H9 (cell line): ENCODE data around the gene GSE1. TPM values are rescaled to one million over a fixed set of nuclear protein-coding genes. Genes with fewer than 3 reads are reported as not detected.
A peak's percentile ranks its signal among the peaks of the same experiment; 100 is the strongest.

Experiments used
- DNase-seq: peaks from one replicate; pipeline ENCODE4 v3.0.0-alpha.2; 2017
- H2AFZ ChIP-seq: one replicate; pipeline ENCODE4 v1.6.1; 2013; ENCODE audit warnings: mild to moderate bottlenecking, low read length, control low read depth, moderate library complexity
- H2AK5ac ChIP-seq: 2 replicates; pipeline ENCODE4 v1.6.1; 2013; ENCODE audit warnings: low read length, control low read depth, mixed read lengths; ENCODE audit not compliant: insufficient read length
- H2BK120ac ChIP-seq: one replicate; pipeline ENCODE4 v1.6.1; 2013; ENCODE audit warnings: low read depth, mild to moderate bottlenecking, low read length, control low read depth, inconsistent platforms; ENCODE audit not compliant: poor library complexity, severe bottlenecking
- H2BK12ac ChIP-seq: 2 replicates; pipeline ENCODE4 v1.6.1; 2013; ENCODE audit warnings: low read length, control low read depth, mixed read lengths, low read depth; ENCODE audit not compliant: insufficient read length
- H2BK15ac ChIP-seq: 2 replicates; pipeline ENCODE4 v1.6.1; 2013; ENCODE audit warnings: low read depth, low read length, control low read depth
- H2BK20ac ChIP-seq: one replicate; pipeline ENCODE4 v1.6.1; 2013; ENCODE audit warnings: low read depth, mild to moderate bottlenecking, low read length, control low read depth, inconsistent platforms; ENCODE audit not compliant: poor library complexity, severe bottlenecking
- H2BK5ac ChIP-seq: 2 replicates; pipeline ENCODE4 v1.6.1; 2013; ENCODE audit warnings: low read length, control low read depth, mixed read lengths; ENCODE audit not compliant: insufficient read length
- H3K14ac ChIP-seq: 2 replicates; pipeline ENCODE4 v1.6.1; 2013; ENCODE audit warnings: low read length, control low read depth; ENCODE audit not compliant: insufficient read depth
- H3K18ac ChIP-seq: 2 replicates; pipeline ENCODE4 v1.6.1; 2013; ENCODE audit warnings: low read depth, mild to moderate bottlenecking, mixed read lengths, low read length, control low read depth; ENCODE audit not compliant: insufficient read length
- H3K23ac ChIP-seq: 2 replicates; pipeline ENCODE4 v1.6.1; 2013; ENCODE audit warnings: low read length, control low read depth, mixed read lengths, low read depth; ENCODE audit not compliant: insufficient read length
- H3K23me2 ChIP-seq: 2 replicates; pipeline ENCODE4 v1.6.1; 2013; ENCODE audit warnings: low read depth, mild to moderate bottlenecking, mixed read lengths, low read length, control low read depth; ENCODE audit not compliant: insufficient read length, poor library complexity, severe bottlenecking
- H3K27ac ChIP-seq: 2 replicates; pipeline ENCODE4 v1.5.1; 2013; ENCODE audit warnings: low read length, control low read depth, mixed read lengths, low read depth; ENCODE audit not compliant: insufficient read length
- H3K27me3 ChIP-seq: 2 replicates; pipeline ENCODE4 v1.6.1; 2013; ENCODE audit warnings: low read length, control low read depth, inconsistent platforms; ENCODE audit not compliant: insufficient read depth
- H3K4ac ChIP-seq: 2 replicates; pipeline ENCODE4 v1.6.1; 2013; ENCODE audit warnings: low read depth, mild to moderate bottlenecking, control low read depth, inconsistent platforms, low read length, moderate library complexity
- H3K4me1 ChIP-seq: 2 replicates; pipeline ENCODE4 v1.6.1; 2013; ENCODE audit warnings: low read length, control low read depth, inconsistent platforms; ENCODE audit not compliant: insufficient read depth
- H3K4me2 ChIP-seq: 2 replicates; pipeline ENCODE4 v1.6.1; 2013; ENCODE audit warnings: low read length, control low read depth, mixed read lengths; ENCODE audit not compliant: insufficient read length, insufficient read depth
- H3K56ac ChIP-seq: 2 replicates; pipeline ENCODE4 v1.6.1; 2013; ENCODE audit warnings: low read depth, mild to moderate bottlenecking, mixed read lengths, low read length, control low read depth; ENCODE audit not compliant: insufficient read length
- H3K79me1 ChIP-seq: 2 replicates; pipeline ENCODE4 v1.6.1; 2013; ENCODE audit warnings: low read depth, mild to moderate bottlenecking, moderate library complexity, low read length, control low read depth, inconsistent platforms; ENCODE audit not compliant: insufficient read depth, poor library complexity, severe bottlenecking
- H3K79me2 ChIP-seq: 2 replicates; pipeline ENCODE4 v1.6.1; 2013; ENCODE audit warnings: low read length, control low read depth, inconsistent platforms; ENCODE audit not compliant: insufficient read depth
- H3K9ac ChIP-seq: 2 replicates; pipeline ENCODE4 v1.6.1; 2013; ENCODE audit warnings: low read length, control low read depth, mixed read lengths; ENCODE audit not compliant: insufficient read length; ENCODE audit errors: extremely low read depth
- H3K9me3 ChIP-seq: one replicate; pipeline ENCODE4 v1.6.1; 2013; ENCODE audit warnings: low read depth, low read length, inconsistent platforms; ENCODE audit not compliant: control insufficient read depth
- H3T11ph ChIP-seq: one replicate; pipeline ENCODE4 v1.6.1; 2013; ENCODE audit warnings: mild to moderate bottlenecking, low read length, control low read depth, inconsistent platforms
- H4K20me1 ChIP-seq: one replicate; pipeline ENCODE4 v1.6.1; 2013; ENCODE audit not compliant: control insufficient read depth, insufficient read length, insufficient read depth
- H4K5ac ChIP-seq: 2 replicates; pipeline ENCODE4 v1.6.1; 2013; ENCODE audit warnings: low read depth, mild to moderate bottlenecking, mixed read lengths, low read length, control low read depth; ENCODE audit not compliant: insufficient read length
- H4K8ac ChIP-seq: replicated peaks from 2 replicates; pipeline ENCODE4 v1.6.1; 2013; ENCODE audit warnings: low read length, control low read depth, mixed read lengths, low read depth; ENCODE audit not compliant: insufficient read length
- H4K91ac ChIP-seq: 2 replicates; pipeline ENCODE4 v1.6.1; 2013; ENCODE audit warnings: low read depth, mild to moderate bottlenecking, moderate library complexity, mixed read lengths, low read length, control low read depth; ENCODE audit not compliant: insufficient read length
- H3K27ac Mint-ChIP-seq, 3 experiments: 2 replicates in 2 of 3; 3 replicates in 1 of 3; pipeline ENCODE4 v1.8.0; 2020 to 2021; ENCODE audit warnings: mixed read lengths in 3 of 3, mild to moderate bottlenecking in 1 of 3, moderate library complexity in 1 of 3
- H3K27me3 Mint-ChIP-seq: 2 replicates; pipeline ENCODE4 v1.8.0; 2021; ENCODE audit warnings: low read depth, mild to moderate bottlenecking, moderate library complexity, mixed read lengths
- H3K36me3 Mint-ChIP-seq, 3 experiments: 2 replicates in 2 of 3; 3 replicates in 1 of 3; pipeline ENCODE4 v1.8.0; 2020 to 2021; ENCODE audit warnings: low read depth in 3 of 3, mixed read lengths in 3 of 3; ENCODE audit not compliant: insufficient read depth in 1 of 3
- H3K4me1 Mint-ChIP-seq, 2 experiments: 2 replicates each; pipeline ENCODE4 v1.8.0; 2020; ENCODE audit warnings: mixed read lengths in 2 of 2
- H3K4me3 Mint-ChIP-seq, 2 experiments: 2 replicates in 1 of 2; 3 replicates in 1 of 2; pipeline ENCODE4 v1.8.0; 2020 to 2021; ENCODE audit warnings: mild to moderate bottlenecking in 2 of 2, mixed read lengths in 2 of 2, moderate library complexity in 1 of 2
- H3K9me3 Mint-ChIP-seq, 2 experiments: 2 replicates in 1 of 2; 3 replicates in 1 of 2; pipeline ENCODE4 v1.8.0; 2020; ENCODE audit warnings: mild to moderate bottlenecking in 2 of 2, mixed read lengths in 2 of 2, moderate library complexity in 1 of 2
- CTCF ChIP-seq: fragments of 200-600 bp; sonication (generic); conservative IDR thresholded peaks from 3 replicates; pipeline ENCODE4 v1.8.0; 2021; ENCODE audit warnings: antibody characterized with exemption, mild to moderate bottlenecking
- WGBS: extraction: QIAGEN DNeasy Blood & Tissue Kit; methylation state at CpG from one replicate; pipeline ENCODE4 v1.1.7; 2013; ENCODE audit warnings: missing lambda C conversion rate, low lambda C conversion rate, mixed read lengths; ENCODE audit not compliant: insufficient read length; ENCODE audit errors: extremely low coverage; 5-methylcytosine and 5-hydroxymethylcytosine counted together
- total RNA-seq: library from RNA; stranded (reverse); gene quantifications from 2 replicates; pipeline ENCODE4 v1.2.1, GENCODE V29; 2021

Gene GSE1
- total RNA-seq, 1 experiment from 2014 or later: 125 TPM

DNA sequence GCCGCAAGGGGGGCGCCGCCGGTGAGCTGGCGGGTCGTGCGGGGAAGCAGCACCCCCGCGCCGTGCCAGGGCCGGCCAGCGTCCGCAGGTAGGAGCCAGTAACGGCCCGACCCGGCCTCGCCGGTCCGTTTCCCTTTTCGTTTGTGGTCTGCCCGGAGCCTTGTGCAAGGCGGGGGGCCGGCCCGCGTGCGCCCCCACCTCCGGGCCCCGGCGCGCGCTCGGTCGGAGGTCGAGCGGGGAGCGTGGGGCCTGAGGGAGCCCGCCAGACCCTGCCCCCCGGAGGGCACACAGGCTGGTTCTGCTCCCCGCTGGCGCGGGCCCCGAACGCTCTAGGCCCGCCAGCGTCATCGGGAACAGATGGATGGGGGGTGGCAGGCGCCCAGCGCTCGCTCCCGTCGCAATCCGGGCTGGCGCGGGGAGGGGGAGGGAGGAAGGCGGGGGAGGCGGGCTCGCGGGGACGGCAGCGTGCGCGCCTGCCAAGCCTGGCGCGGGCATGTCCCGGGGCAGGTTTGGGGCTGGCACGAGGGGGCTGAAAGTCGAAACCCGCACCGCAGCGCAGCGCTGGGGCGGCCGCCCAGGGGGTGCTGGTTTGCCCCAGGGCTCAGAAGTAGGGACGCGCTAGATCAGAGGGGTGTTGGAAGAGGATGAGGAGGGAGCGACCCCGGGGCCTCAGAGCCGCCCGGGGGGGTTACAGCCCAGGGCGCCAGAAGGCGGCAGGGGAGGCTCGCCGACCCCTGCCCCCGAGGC is 1.5 kb upstream of the GSE1 start:
- Histone ChIP-seq H3K4me2 (peak overlapping the region; percentile 31), H4K5ac (no peak overlapping the region), H3K56ac (no peak overlapping the region), H3K4ac (no peak overlapping the region), H3K18ac (no peak overlapping the region), H3T11ph (no peak overlapping the region), H3K23ac (no peak overlapping the region), H3K14ac (peak overlapping the region; percentile 27), H3K9me3 (no peaks in the 10 kb centered on the region), H3K79me1 (no peaks in the 10 kb centered on the region), H2AK5ac (no peak overlapping the region), H3K79me2 (peaks cover 6% of the 10 kb centered on the region; the same call in 1 of the 2 replicates), H2BK12ac (no peak overlapping the region), H2BK20ac (no peak overlapping the region), H4K8ac (no peak overlapping the region), H2BK5ac (no peak overlapping the region), H2BK120ac (no peak overlapping the region), H3K4me1 (peaks cover 4% of the 10 kb centered on the region; the same call in 1 of the 2 replicates), H4K20me1 (no peaks in the 10 kb centered on the region), H4K91ac (no peak overlapping the region), H3K27me3 (no peaks in the 10 kb centered on the region), H3K9ac (no peak overlapping the region), H2BK15ac (no peak overlapping the region), H2AFZ (no peak overlapping the region), H3K27ac (no peak overlapping the region), H3K23me2 (peaks cover 27% of the 10 kb centered on the region)
- no peak for TF ChIP-seq CTCF
- peak; percentile 70 for DNase-seq
- H3K27ac Mint-ChIP-seq: peak overlapping the region in 1 of 3 experiments; percentile 77; a peak in 1 of 7 replicates
- peak overlapping the region; percentile 68 to 77 for H3K4me3 Mint-ChIP-seq
- WGBS: no CpG with 5 or more reads among the region's 84 CpGs
- peaks cover 48 to 50% of the 10 kb centered on the region in 2 experiments for H3K4me1 Mint-ChIP-seq
- peaks cover 0 to 2% (median 1%) of the 10 kb centered on the region in 3 experiments; a peak in 4 of 7 replicates for H3K36me3 Mint-ChIP-seq
- H3K9me3 Mint-ChIP-seq: peaks cover 0 to 2% of the 10 kb centered on the region in 2 experiments; a peak in 2 of 5 replicates
- H3K27me3 Mint-ChIP-seq: peaks cover 13% of the 10 kb centered on the region
